IMR-90 (cell line): Measurements from ENCODE around the gene ETS1. TPM values are rescaled to one million over a fixed set of nuclear protein-coding genes. Genes with fewer than 3 reads are reported as not detected.
A peak's percentile ranks its signal among the peaks of the same experiment; 100 is the strongest.

Experiments
- ATAC-seq: fragments of 200-7000 bp; cut with Tn5 transposase; 2 replicates; pipeline ENCODE4 v1.9.1; 2020; ENCODE audit warnings: low read depth, mild to moderate bottlenecking, moderate library complexity
- BruUV-seq: library from RNA; stranded (reverse); fragments of 400-500 nt; replicated peaks from 2 replicates; lab custom pipeline; 2021; lab: Mats Ljungman, UMichigan
- CTCF ChIA-PET: fragments of 300-600 bp; formaldehyde crosslinking; extraction: SDS; loops from one replicate; lab custom pipeline; 2021; ENCODE audit warnings: antibody characterized with exemption; lab: Yijun Ruan, JAX
- POLR2A ChIA-PET: fragments of 300-600 bp; sonication (Branson Sonifier 250); formaldehyde crosslinking; loops from one replicate; lab custom pipeline; 2022; ENCODE audit warnings: antibody characterized with exemption; ENCODE audit not compliant: unreplicated experiment; lab: Charles Lee
- DNase-seq: peaks from one replicate; pipeline ENCODE4 v3.0.0; 2013
- H2AFZ ChIP-seq: replicated peaks from 2 replicates; pipeline ENCODE3; 2013; ENCODE audit warnings: low read length, mild to moderate bottlenecking; ENCODE audit not compliant: poor library complexity
- H2AK5ac ChIP-seq: 2 replicates; pipeline ENCODE4 v1.6.1; 2013; ENCODE audit warnings: low read depth, low read length, inconsistent platforms
- H2AK9ac ChIP-seq: replicated peaks from 2 replicates; pipeline ENCODE3; 2013; ENCODE audit warnings: mild to moderate bottlenecking, low read depth, low read length, moderate library complexity; ENCODE audit not compliant: poor library complexity
- H2BK120ac ChIP-seq: 2 replicates; pipeline ENCODE4 v1.6.1; 2013; ENCODE audit warnings: low read depth, low read length, inconsistent platforms
- H2BK15ac ChIP-seq: 3 replicates; pipeline ENCODE4 v1.6.1; 2013; ENCODE audit warnings: low read depth, low read length, inconsistent platforms
- H2BK20ac ChIP-seq: 2 replicates; pipeline ENCODE4 v1.6.1; 2013; ENCODE audit warnings: low read depth, mild to moderate bottlenecking, inconsistent platforms, low read length, moderate library complexity
- H2BK5ac ChIP-seq: 2 replicates; pipeline ENCODE4 v1.6.1; 2013; ENCODE audit warnings: mild to moderate bottlenecking, low read depth, low read length, inconsistent platforms; ENCODE audit not compliant: poor library complexity, severe bottlenecking
- H3K14ac ChIP-seq: replicated peaks from 2 replicates; pipeline ENCODE4 v1.6.1; 2013; ENCODE audit warnings: low read depth, low read length, inconsistent platforms
- H3K18ac ChIP-seq: 2 replicates; pipeline ENCODE4 v1.6.1; 2013; ENCODE audit warnings: low read depth, low read length, control low read depth
- H3K23ac ChIP-seq: 2 replicates; pipeline ENCODE4 v1.6.1; 2013; ENCODE audit warnings: low read depth, low read length, inconsistent platforms
- H3K27ac ChIP-seq: 2 replicates; pipeline ENCODE4 v1.5.1; 2013; ENCODE audit warnings: mild to moderate bottlenecking, control low read depth, low read length; ENCODE audit not compliant: insufficient read depth
- H3K27me3 ChIP-seq: 2 replicates; pipeline ENCODE4 v1.6.1; 2013; ENCODE audit warnings: low read length; ENCODE audit not compliant: control insufficient read depth, insufficient read depth
- H3K36me3 ChIP-seq: 2 replicates; pipeline ENCODE4 v1.6.1; 2013; ENCODE audit warnings: low read length, mixed read lengths; ENCODE audit not compliant: control insufficient read depth, insufficient read depth
- H3K4ac ChIP-seq: 2 replicates; pipeline ENCODE4 v1.6.1; 2013; ENCODE audit warnings: low read depth, low read length, inconsistent platforms
- H3K4me1 ChIP-seq: 2 replicates; pipeline ENCODE4 v1.6.1; 2013; ENCODE audit warnings: low read length, mixed read lengths; ENCODE audit not compliant: control insufficient read depth, insufficient read depth
- H3K4me2 ChIP-seq: 2 replicates; pipeline ENCODE4 v1.6.1; 2013; ENCODE audit warnings: low read depth, mild to moderate bottlenecking, control low read depth, low read length, moderate library complexity
- H3K4me3 ChIP-seq: 2 replicates; pipeline ENCODE4 v1.5.1; 2013; ENCODE audit warnings: low read depth, mild to moderate bottlenecking, control low read depth, low read length, moderate library complexity; ENCODE audit not compliant: insufficient read depth
- H3K56ac ChIP-seq: 2 replicates; pipeline ENCODE4 v1.6.1; 2013; ENCODE audit warnings: low read length, inconsistent platforms; ENCODE audit not compliant: insufficient read depth; ENCODE audit errors: extremely low read depth
- H3K79me1 ChIP-seq, 2 experiments: 2 replicates each; pipeline ENCODE4 v1.6.1; 2013; ENCODE audit warnings: low read length in 2 of 2, inconsistent platforms in 1 of 2, low read depth in 1 of 2
- H3K9ac ChIP-seq: 2 replicates; pipeline ENCODE4 v1.6.1; 2013; ENCODE audit warnings: low read depth, low read length, control low read depth
- H3K9me1 ChIP-seq: 2 replicates; pipeline ENCODE4 v1.6.1; 2013; ENCODE audit warnings: low read length, inconsistent platforms; ENCODE audit not compliant: insufficient read depth
- H3K9me3 ChIP-seq: 2 replicates; pipeline ENCODE4 v1.6.1; 2013; ENCODE audit warnings: low read length; ENCODE audit not compliant: control insufficient read depth, insufficient read depth
- H4K20me1 ChIP-seq: 2 replicates; pipeline ENCODE4 v1.6.1; 2013; ENCODE audit warnings: low read length, inconsistent platforms; ENCODE audit not compliant: insufficient read depth
- H4K5ac ChIP-seq: 2 replicates; pipeline ENCODE4 v1.6.1; 2013; ENCODE audit warnings: mild to moderate bottlenecking, low read depth, low read length, control low read depth
- H4K8ac ChIP-seq, 2 experiments: 2 replicates each; pipeline ENCODE4 v1.6.1; 2013; ENCODE audit warnings: low read depth in 2 of 2, low read length in 2 of 2, control low read depth in 1 of 2, inconsistent platforms in 1 of 2
- H4K91ac ChIP-seq: 2 replicates; pipeline ENCODE4 v1.6.1; 2013; ENCODE audit warnings: low read depth, low read length, inconsistent platforms; ENCODE audit not compliant: insufficient read depth
- CHD1 ChIP-seq: IDR thresholded peaks from 2 replicates; pipeline ENCODE4 v1.6.1; 2012; ENCODE audit warnings: low read depth, low read length, improper control_type of control experiment
- MAFK ChIP-seq: IDR thresholded peaks from 2 replicates; pipeline ENCODE4 v1.6.1; 2012; ENCODE audit warnings: low read depth, low read length, improper control_type of control experiment
- MAZ ChIP-seq: IDR thresholded peaks from 2 replicates; pipeline ENCODE4 v1.6.1; 2012; ENCODE audit warnings: low read depth, mild to moderate bottlenecking, low read length, improper control_type of control experiment, moderate library complexity, borderline replicate concordance
- MXI1 ChIP-seq: IDR thresholded peaks from 2 replicates; pipeline ENCODE4 v1.6.1; 2012; ENCODE audit warnings: low read depth, mild to moderate bottlenecking, low read length, moderate library complexity, borderline replicate concordance
- NFE2L2 ChIP-seq: fragments of 150-350 bp; IDR thresholded peaks from 2 replicates; pipeline ENCODE4 v1.6.1; 2016; ENCODE audit warnings: low read depth, mild to moderate bottlenecking, low read length
- POLR2A ChIP-seq: IDR thresholded peaks from 2 replicates; pipeline ENCODE4 v1.6.1; 2012; ENCODE audit warnings: mild to moderate bottlenecking, low read depth, low read length
- RAD21 ChIP-seq: IDR thresholded peaks from 2 replicates; pipeline ENCODE4 v1.6.1; 2012; ENCODE audit warnings: low read length, improper control_type of control experiment
- RCOR1 ChIP-seq: IDR thresholded peaks from 2 replicates; pipeline ENCODE4 v1.6.1; 2012; ENCODE audit warnings: mild to moderate bottlenecking, low read length, improper control_type of control experiment; ENCODE audit not compliant: insufficient replicate concordance
- SMC3 ChIP-seq: fragments of 150-350 bp; IDR thresholded peaks from 2 replicates; pipeline ENCODE4 v1.6.1; 2016; ENCODE audit warnings: low read depth, mild to moderate bottlenecking, antibody characterized with exemption, low read length, moderate library complexity
- WGBS, 2 experiments: methylation state at CpG; one replicate each; pipeline versions ENCODE4 v1.1.5 to v1.1.7; 2013; ENCODE audit warnings: missing lambda C conversion rate in 2 of 2; ENCODE audit not compliant: insufficient read length in 1 of 2; ENCODE audit errors: extremely low coverage in 2 of 2; 5-methylcytosine and 5-hydroxymethylcytosine counted together
- dilution Hi-C: fragments of 300-500 bp; cut with HindIII; formaldehyde crosslinking; loops from one replicate; pipeline ENCODE4 v1.14.3; 2018; ENCODE audit warnings: low sequenced_read_pairs; ENCODE audit not compliant: unreplicated experiment
- in situ Hi-C: fragments of 300-500 bp; cut with MboI; formaldehyde crosslinking; loops from 3 replicates; pipeline ENCODE4 v1.14.3; 2019; ENCODE audit warnings: low sequenced_read_pairs, inconsistent platforms, mixed read lengths
- intact Hi-C: fragments of 100-400 bp; cut with micrococcal nuclease; formaldehyde crosslinking; loops from 2 replicates; pipeline ENCODE4 v1.10.0; 2022
- polyA plus RNA-seq, 3 experiments: library from polyadenylated mRNA; depleted of rRNA; stranded (reverse); fragments of >200 nt; gene quantifications; 2 replicates each; pipeline ENCODE4 v1.2.3, GENCODE V29; 2012; ENCODE audit warnings: low replicate concordance in 1 of 3
- total RNA-seq: library from RNA; depleted of rRNA; stranded (reverse); fragments of >200 nt; gene quantifications from 2 replicates; pipeline ENCODE4 v1.2.3, GENCODE V29; 2012
- TF ChIP-seq, protein P1 (sequence below): conservative IDR thresholded peaks from 2 replicates; pipeline ENCODE4 v1.5.1; 2012; ENCODE audit warnings: mild to moderate bottlenecking, low read depth, low read length, improper control_type of control experiment

The ETS1 gene
- total and polyA plus RNA-seq, 2 of the 4 experiments (the other 2 are of a cell fraction) = 41.2 to 56.3 TPM

DNA sequence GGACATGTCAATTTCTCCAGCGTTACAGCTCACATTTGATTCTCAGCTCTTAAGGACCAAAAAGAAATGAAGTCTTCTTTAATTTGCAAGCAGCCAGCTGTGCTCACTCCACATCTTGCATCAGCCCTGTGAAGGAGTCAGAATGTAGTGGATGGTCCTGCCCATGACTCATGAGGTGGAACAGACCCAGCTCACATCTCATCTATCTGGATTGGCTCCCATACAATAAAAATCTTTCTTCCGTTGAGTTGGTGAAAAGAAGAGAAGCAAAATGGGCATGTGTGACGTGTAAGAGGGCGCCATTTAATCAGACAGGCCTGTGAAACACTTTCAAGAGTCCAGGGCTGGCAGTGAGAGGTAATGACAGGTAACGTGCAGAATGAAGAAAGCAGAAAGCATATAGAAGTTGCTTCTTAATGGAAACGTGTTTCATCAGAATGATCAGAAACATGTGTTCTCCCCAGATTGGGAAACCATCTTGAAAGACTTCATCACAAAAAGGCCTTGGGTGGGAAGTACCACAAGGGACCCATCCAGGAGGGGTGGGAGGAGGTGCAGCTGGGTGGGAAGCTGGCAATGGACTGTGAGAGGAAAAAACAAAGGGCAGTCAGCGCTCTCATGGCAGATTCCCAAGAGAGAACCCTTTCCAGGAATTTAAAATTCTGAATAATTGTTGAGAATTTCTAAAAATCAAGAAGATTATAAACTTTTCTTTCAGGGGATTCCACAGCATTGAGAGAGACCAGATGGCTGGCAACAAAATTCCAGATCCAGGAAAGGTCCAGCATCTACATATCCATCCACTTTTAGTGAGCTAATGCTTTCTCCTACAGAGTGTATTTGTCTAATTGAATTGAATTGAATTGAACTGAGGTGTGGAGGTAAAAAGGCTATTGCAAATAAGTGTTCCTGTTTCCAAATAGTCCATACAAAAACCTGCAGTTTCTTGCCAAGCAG, 57.0 kb downstream of the ETS1 start (continued):
- TF ChIP-seq, protein P1, sequence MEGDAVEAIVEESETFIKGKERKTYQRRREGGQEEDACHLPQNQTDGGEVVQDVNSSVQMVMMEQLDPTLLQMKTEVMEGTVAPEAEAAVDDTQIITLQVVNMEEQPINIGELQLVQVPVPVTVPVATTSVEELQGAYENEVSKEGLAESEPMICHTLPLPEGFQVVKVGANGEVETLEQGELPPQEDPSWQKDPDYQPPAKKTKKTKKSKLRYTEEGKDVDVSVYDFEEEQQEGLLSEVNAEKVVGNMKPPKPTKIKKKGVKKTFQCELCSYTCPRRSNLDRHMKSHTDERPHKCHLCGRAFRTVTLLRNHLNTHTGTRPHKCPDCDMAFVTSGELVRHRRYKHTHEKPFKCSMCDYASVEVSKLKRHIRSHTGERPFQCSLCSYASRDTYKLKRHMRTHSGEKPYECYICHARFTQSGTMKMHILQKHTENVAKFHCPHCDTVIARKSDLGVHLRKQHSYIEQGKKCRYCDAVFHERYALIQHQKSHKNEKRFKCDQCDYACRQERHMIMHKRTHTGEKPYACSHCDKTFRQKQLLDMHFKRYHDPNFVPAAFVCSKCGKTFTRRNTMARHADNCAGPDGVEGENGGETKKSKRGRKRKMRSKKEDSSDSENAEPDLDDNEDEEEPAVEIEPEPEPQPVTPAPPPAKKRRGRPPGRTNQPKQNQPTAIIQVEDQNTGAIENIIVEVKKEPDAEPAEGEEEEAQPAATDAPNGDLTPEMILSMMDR = no peak
- no peak for TF ChIP-seq CHD1

DNA sequence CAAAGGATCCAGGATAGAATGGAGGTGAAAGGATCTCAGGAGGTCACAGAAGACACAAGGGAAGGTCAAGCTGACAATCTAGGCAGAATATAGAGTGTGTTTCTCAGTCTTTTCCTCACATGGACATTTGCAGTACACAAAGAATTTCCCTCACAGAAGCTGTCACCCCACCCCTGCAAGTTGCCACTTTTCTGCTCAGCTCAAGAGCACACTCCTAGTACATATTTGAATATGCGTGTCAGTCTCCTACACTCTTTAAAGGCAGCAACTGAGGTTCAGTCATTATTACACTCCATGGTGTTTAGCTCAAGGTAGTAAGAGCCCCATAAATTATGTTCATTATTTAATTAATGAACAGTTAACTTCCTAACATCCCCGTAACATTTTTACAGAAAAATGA, 59.1 kb downstream of the ETS1 start:
- CTCF ChIA-PET = no interaction called here

More for the DNA sequence above, 59.1 kb downstream of the ETS1 start:
- Histone ChIP-seq H3K4me1 (peaks cover 23% of the 10 kb centered on the region), H4K5ac (no peak overlapping the region), H3K27ac (no peak overlapping the region), H4K20me1 (no peaks in the 10 kb centered on the region), H2BK15ac (peak overlapping the region; percentile 15), H2AFZ (no peak overlapping the region), H2BK20ac (peak overlapping the region; percentile 39; the same call in 1 of the 2 replicates), H3K9me1 (peaks cover 6% of the 10 kb centered on the region), H3K4me3 (no peak overlapping the region), H3K18ac (0 out of 2 replicates have a peak overlapping the region, but pooled peaks have one; percentile 32), H3K14ac (no peak overlapping the region), H3K36me3 (no peaks in the 10 kb centered on the region), H2AK5ac (no peak overlapping the region), H2BK120ac (no peak overlapping the region), H3K4me2 (no peak overlapping the region), H3K9me3 (no peaks in the 10 kb centered on the region), H3K27me3 (no peaks in the 10 kb centered on the region), H3K9ac (no peak overlapping the region), H2AK9ac (no peak overlapping the region), H3K23ac (no peak overlapping the region), H4K8ac (no peak overlapping the region), H4K91ac (no peak overlapping the region), H3K4ac (0 out of 2 replicates have a peak overlapping the region, but pooled peaks have one; percentile 1), H2BK5ac (no peak overlapping the region), H3K79me1 (peaks cover 0 to 12% of the 10 kb centered on the region in 2 experiments; a peak in 2 of 4 replicates), H3K56ac (no peak overlapping the region)
- POLR2A ChIA-PET = no interaction called here
- DNase-seq = no peak
- dilution Hi-C loops (no loop called here), in situ Hi-C loops (no loop called here), intact Hi-C loops (loop anchor here (10.0 kb wide), 1 partner anchor 307 kb away; no protein-coding TSS in a partner anchor)
- TF ChIP-seq POLR2A = no peak
- TF ChIP-seq MAFK = no peak
- no peak for TF ChIP-seq MAZ
- no peak for TF ChIP-seq RCOR1
- no peak for TF ChIP-seq SMC3
- no peak for TF ChIP-seq CHD1
- no peak for TF ChIP-seq RAD21
- no peak for TF ChIP-seq NFE2L2
- TF ChIP-seq MXI1 = no peak
- TF ChIP-seq, protein P1 = no peak
- no CpG with 5 or more reads among the region's 2 CpGs for WGBS, 2 experiments
- BruUV-seq = no TSS peak
- ATAC-seq = no peak
